Endothelial cell of umbilical vein (primary cell): ENCODE results near the gene TPMT. TPM values are rescaled to one million over a fixed set of nuclear protein-coding genes. Genes with fewer than 3 reads are reported as not detected.

ENCODE experiments used
- BruUV-seq: library from RNA; stranded (reverse); fragments of 400-500 nt; replicated peaks from 2 replicates; lab custom pipeline; 2021; lab: Mats Ljungman, UMichigan
- CTCF ChIA-PET: fragments of 300-600, 350-600 bp; sonication (Branson Sonifier 250); formaldehyde crosslinking; loops from one replicate; lab custom pipeline; 2021; ENCODE audit warnings: antibody characterized with exemption, inconsistent platforms; lab: Charles Lee
- POLR2A ChIA-PET: fragments of 300-600, 350-600 bp; sonication (Branson Sonifier 250); formaldehyde crosslinking; loops from one replicate; lab custom pipeline; 2021; ENCODE audit warnings: antibody characterized with exemption, inconsistent platforms; lab: Charles Lee
- DNase-seq: peaks from one replicate; pipeline ENCODE4 v3.0.0-alpha.2; 2011; ENCODE audit warnings: low read depth, low spot score
- FAIRE-seq: peaks from 2 replicates; lab custom pipeline; 2011; peaks lifted over from hg19 to GRCh38; lab: Jason Lieb, UNC
- H2AFZ ChIP-seq: 2 replicates; pipeline ENCODE4 v1.6.0; 2012; ENCODE audit warnings: low read depth, low read length, control low read depth, inconsistent platforms
- H3K27ac ChIP-seq: 2 replicates; pipeline ENCODE4 v1.5.1; 2011; ENCODE audit warnings: low read depth, mild to moderate bottlenecking, control low read depth, low read length, moderate library complexity; ENCODE audit not compliant: insufficient read depth
- H3K27me3 ChIP-seq, 2 experiments: 2 replicates each; pipeline versions ENCODE4 v1.6.0 to v1.6.1; 2011; ENCODE audit warnings: low read length in 2 of 2, mixed read lengths in 1 of 2; ENCODE audit not compliant: control insufficient read depth in 2 of 2, insufficient read depth in 2 of 2
- H3K36me3 ChIP-seq, 2 experiments: 2 replicates in 1 of 2; 3 replicates in 1 of 2; pipeline ENCODE4 v1.5.1; 2011; ENCODE audit warnings: low read length in 2 of 2, mild to moderate bottlenecking in 1 of 2, moderate library complexity in 1 of 2; ENCODE audit not compliant: control insufficient read depth in 2 of 2, insufficient read depth in 2 of 2; ENCODE audit errors: extremely low read depth in 1 of 2
- H3K4me1 ChIP-seq: 3 replicates; pipeline ENCODE4 v1.5.1; 2011; ENCODE audit warnings: mild to moderate bottlenecking, low read length; ENCODE audit not compliant: control insufficient read depth, insufficient read depth; ENCODE audit errors: extremely low read depth
- H3K4me2 ChIP-seq: 2 replicates; pipeline ENCODE4 v1.6.1; 2011; ENCODE audit warnings: low read length, control low read depth, mixed read lengths; ENCODE audit not compliant: insufficient read depth
- H3K4me3 ChIP-seq, 3 experiments: fragments of 200-600 bp in 1 of 3; sonication (generic), shearing (Covaris generic) in 1 of 3; replicated peaks in 1 of 3; 2 replicates each; pipeline ENCODE4 v1.5.1; 2011 to 2016; ENCODE audit warnings: control low read depth in 3 of 3, low read length in 3 of 3, mild to moderate bottlenecking in 2 of 3, inconsistent platforms in 1 of 3, low read depth in 1 of 3, moderate library complexity in 1 of 3; ENCODE audit not compliant: insufficient read depth in 1 of 3
- H3K79me2 ChIP-seq: 2 replicates; pipeline ENCODE4 v1.6.0; 2012; ENCODE audit warnings: low read length, inconsistent platforms; ENCODE audit not compliant: control insufficient read depth, insufficient read depth
- H3K9ac ChIP-seq: replicated peaks from 2 replicates; pipeline ENCODE3; 2011; ENCODE audit warnings: low read length, control low read depth; ENCODE audit not compliant: insufficient read depth; ENCODE audit errors: extremely low read depth
- H3K9me1 ChIP-seq: replicated peaks from 3 replicates; pipeline ENCODE4 v1.6.0; 2011; ENCODE audit warnings: mild to moderate bottlenecking, low read length; ENCODE audit not compliant: control insufficient read depth, insufficient read depth; ENCODE audit errors: extremely low read depth
- H3K9me3 ChIP-seq: replicated peaks from 2 replicates; pipeline ENCODE4 v1.5.1; 2012; ENCODE audit warnings: low read length, inconsistent platforms; ENCODE audit not compliant: control insufficient read depth, insufficient read depth
- H4K20me1 ChIP-seq: replicated peaks from 2 replicates; pipeline ENCODE3; 2011; ENCODE audit warnings: mild to moderate bottlenecking, low read length; ENCODE audit not compliant: control insufficient read depth, insufficient read depth; ENCODE audit errors: extremely low read depth
- CTCF ChIP-seq, 2 donors: IDR thresholded peaks; 1 replicate in 1 of 2; 2 replicates in 1 of 2; pipeline ENCODE4 v1.5.1; 2011; ENCODE audit warnings: low read length in 2 of 2, mild to moderate bottlenecking in 2 of 2, moderate library complexity in 2 of 2, control low read depth in 1 of 2, inconsistent platforms in 1 of 2, low read depth in 1 of 2; ENCODE audit not compliant: insufficient read depth in 1 of 2; ENCODE audit errors: extremely low read depth in 1 of 2
- EZH2 ChIP-seq: IDR thresholded peaks from 2 replicates; pipeline ENCODE4 v1.6.1; 2012; ENCODE audit warnings: borderline replicate concordance, low read depth, mild to moderate bottlenecking, moderate library complexity, low read length, inconsistent platforms; ENCODE audit not compliant: severe bottlenecking
- FOS ChIP-seq: IDR thresholded peaks from 2 replicates; pipeline ENCODE4 v1.6.1; 2011; ENCODE audit warnings: mild to moderate bottlenecking, low read length, moderate library complexity, borderline replicate concordance; ENCODE audit not compliant: insufficient read depth
- GATA2 ChIP-seq: IDR thresholded peaks from 2 replicates; pipeline ENCODE4 v1.7.0; 2011; ENCODE audit warnings: low read depth, mild to moderate bottlenecking, moderate library complexity, mixed read lengths, low read length; ENCODE audit not compliant: insufficient read length, insufficient read depth
- JUN ChIP-seq: IDR thresholded peaks from 2 replicates; pipeline ENCODE4 v1.6.1; 2011; ENCODE audit warnings: borderline replicate concordance, low read depth; ENCODE audit not compliant: insufficient read length, insufficient read depth
- MYC ChIP-seq: IDR thresholded peaks from one replicate; pipeline ENCODE4 v1.6.1; 2011; ENCODE audit warnings: mild to moderate bottlenecking, low read depth, low read length
- POLR2A ChIP-seq: IDR thresholded peaks from 2 replicates; pipeline ENCODE4 v1.6.1; 2012; ENCODE audit warnings: low read depth, mild to moderate bottlenecking, control low read depth, low read length
- POLR2AphosphoS5 ChIP-seq: IDR thresholded peaks from 2 replicates; pipeline ENCODE4 v1.6.1; 2012; ENCODE audit warnings: low read depth, mild to moderate bottlenecking, control low read depth, low read length, moderate library complexity; ENCODE audit not compliant: insufficient read depth
- dilution Hi-C: fragments of 300-500 bp; cut with MboI; formaldehyde crosslinking; loops from one replicate; pipeline ENCODE4 v1.15.0; 2019; ENCODE audit warnings: low sequenced_read_pairs; ENCODE audit not compliant: extremely low pct_ligation_motif_present
- intact Hi-C: fragments of 100-400 bp; cut with micrococcal nuclease; formaldehyde crosslinking; loops from one replicate; pipeline ENCODE4 v1.10.0; 2022
- polyA plus RNA-seq, 4 experiments: library from polyadenylated mRNA; depleted of rRNA in 3 of 4; stranded (reverse) in 3 of 4; unstranded in 1 of 4; fragments of >200 nt; gene quantifications; 2 replicates each; pipeline versions ENCODE4 v1.2.1 to v1.2.3, GENCODE V29; 2011 to 2012; ENCODE audit warnings: missing spikeins in 1 of 4
- total RNA-seq: library from RNA; stranded (reverse); gene quantifications from 2 replicates; pipeline ENCODE4 v1.2.3, GENCODE V29; 2021
- TF ChIP-seq, protein P1 (sequence below): IDR thresholded peaks from 2 replicates; pipeline ENCODE4 v1.6.1; 2011; ENCODE audit not compliant: insufficient read depth, insufficient read length

Gene TPMT
- total and polyA plus RNA-seq, 2 donors (not counting 3 experiments of a cell fraction or from before 2014, with no cell fraction given), result 6.5 to 11.1 TPM

- DNase-seq, result no peak
- dilution Hi-C loops, result no loop called here
- ChIA-PET CTCF (interaction anchor here (0.8 kb wide), 1 partner anchor 9 kb away, joined by 3 read pairs; no protein-coding TSS in a partner anchor), POLR2A (interaction anchor here (0.6 kb wide), 1 partner anchor 636 kb away, joined by 5 read pairs; no protein-coding TSS in a partner anchor)
- no peak for TF ChIP-seq MYC
- TF ChIP-seq, protein P1, sequence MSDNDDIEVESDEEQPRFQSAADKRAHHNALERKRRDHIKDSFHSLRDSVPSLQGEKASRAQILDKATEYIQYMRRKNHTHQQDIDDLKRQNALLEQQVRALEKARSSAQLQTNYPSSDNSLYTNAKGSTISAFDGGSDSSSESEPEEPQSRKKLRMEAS, result no peak
- no peak for TF ChIP-seq FOS
- TF ChIP-seq POLR2AphosphoS5, result no peak
- no peak for TF ChIP-seq EZH2
- TF ChIP-seq JUN, result no peak
- no peak for TF ChIP-seq GATA2
- TF ChIP-seq POLR2A, result no peak
- TF ChIP-seq CTCF (IDR thresholded peaks at IDR 0.05; ENCODE audit: extremely low read depth in 1 of 2, insufficient read depth in 1 of 2, low read depth in 1 of 2, low read length in 2 of 2), result no peak
- BruUV-seq, result no TSS peak
- FAIRE-seq, result no peak
- H3K79me2 ChIP-seq, result no peaks in the 10 kb centered on the region
- no peaks in the 10 kb centered on the region for H3K27me3 ChIP-seq
- no peak overlapping the region for H3K27ac ChIP-seq
- H3K36me3 ChIP-seq, result no peaks in the 10 kb centered on the region
- no peak overlapping the region for H2AFZ ChIP-seq
- no peak overlapping the region for H3K9ac ChIP-seq
- H3K9me1 ChIP-seq, result no peaks in the 10 kb centered on the region
- intact Hi-C loops, result no loop called here
- H3K4me3 ChIP-seq, result no peak overlapping the region
- no peaks in the 10 kb centered on the region for H3K9me3 ChIP-seq
- no peaks in the 10 kb centered on the region for H4K20me1 ChIP-seq
- H3K4me1 ChIP-seq, result no peaks in the 10 kb centered on the region
- H3K4me2 ChIP-seq, result no peak overlapping the region
Observed at GRCh38 chr6:18110162-18110561, 44.7 kb downstream of the TPMT start.
